ENCODE results near the gene ZCCHC4.

Gene ZCCHC4

GRCh38 chr4:25312496-25313200, at the start of gene ZCCHC4:
Gene ZCCHC4 (plus strand): TSS chr4:25312774. CDS start chr4:25312810, 36 bp downstream.
- peak; percentile 82 for DNase-seq

GRCh38 chr4:25271866-25272265, 40.7 kb upstream of the ZCCHC4 start:
- no peak for DNase-seq

GRCh38 chr4:25280210-25280609, 32.4 kb upstream of the ZCCHC4 start:
- no peak for DNase-seq

- DNase-seq: no peak
Measured at GRCh38 chr4:25283948-25284347, 28.6 kb upstream of the ZCCHC4 start.

GRCh38 chr4:25284466-25284865, 28.1 kb upstream of the ZCCHC4 start:
- DNase-seq: no peak

- DNase-seq: no peak
Measured at GRCh38 chr4:25290490-25291067, 22.0 kb upstream of the ZCCHC4 start.

GRCh38 chr4:25291158-25291733, 21.3 kb upstream of the ZCCHC4 start:
- DNase-seq: no peak

- DNase-seq: no peak
Measured at GRCh38 chr4:25297528-25298242, 14.9 kb upstream of the ZCCHC4 start.

- DNase-seq: no peak
Measured at GRCh38 chr4:25299476-25300203, 12.9 kb upstream of the ZCCHC4 start.

- no peak for DNase-seq
Measured at GRCh38 chr4:25301471-25301870, 11.1 kb upstream of the ZCCHC4 start.

GRCh38 chr4:25302626-25303025, 9.9 kb upstream of the ZCCHC4 start:
- DNase-seq: no peak

GRCh38 chr4:25303578-25303977, 9.0 kb upstream of the ZCCHC4 start:
- DNase-seq: no peak

- no peak for DNase-seq
Measured at GRCh38 chr4:25306518-25307057, 6.0 kb upstream of the ZCCHC4 start.

- DNase-seq: no peak
Measured at GRCh38 chr4:25307596-25307995, 5.0 kb upstream of the ZCCHC4 start.

- no peak for DNase-seq
Measured at GRCh38 chr4:25308306-25308705, 4.3 kb upstream of the ZCCHC4 start.

GRCh38 chr4:25308761-25309160, 3.8 kb upstream of the ZCCHC4 start:
- no peak for DNase-seq

GRCh38 chr4:25310066-25310802, 2.3 kb upstream of the ZCCHC4 start:
- DNase-seq: no peak

GRCh38 chr4:25310803-25311166, 1.8 kb upstream of the ZCCHC4 start:
- no peak for DNase-seq

GRCh38 chr4:25313201-25313895, 774 bp downstream of the ZCCHC4 start:
- DNase-seq: no peak

- DNase-seq: no peak
Measured at GRCh38 chr4:25320336-25320735, 7.8 kb downstream of the ZCCHC4 start.

GRCh38 chr4:25320773-25321172, 8.2 kb downstream of the ZCCHC4 start:
- DNase-seq: no peak

- DNase-seq: no peak
Measured at GRCh38 chr4:25321703-25322102, 9.1 kb downstream of the ZCCHC4 start.
